NCI-H524 (cell line): ENCODE results near the gene TEX264.
A peak's percentile ranks its signal among the peaks of the same experiment; 100 is the strongest.
"Not testable (repeated sequence)": the region's sequence is repeated elsewhere in the genome, so short reads cannot be mapped to it uniquely, and the experiment has no call there.

Source experiments
- DNase-seq, 2 experiments: peaks; one replicate each; lab custom pipeline; 2025; lab: John Stamatoyannopoulos, UW

Gene TEX264

GRCh38 chr3:51670823-51671733, at the start of gene TEX264:
Gene TEX264, plus strand, starts transcription at chr3:51671252. Its CDS starts 3,053 bp downstream, at chr3:51674305.
- DNase-seq, result peak; percentile 67 to 90

GRCh38 chr3:51622413-51622812, 48.6 kb upstream of the TEX264 start:
- DNase-seq, result peak in 1 of 2 experiments; percentile 32

- peak; percentile 78 to 92 for DNase-seq
Observed at GRCh38 chr3:51622868-51623267, 48.2 kb upstream of the TEX264 start.

- no peak for DNase-seq
Observed at GRCh38 chr3:51630513-51630912, 40.5 kb upstream of the TEX264 start.

GRCh38 chr3:51637144-51637940, 33.7 kb upstream of the TEX264 start:
- no peak for DNase-seq

- DNase-seq, result peak; percentile 59 to 78
Observed at GRCh38 chr3:51637941-51638471, 33.0 kb upstream of the TEX264 start.

- DNase-seq, result peak in 1 of 2 experiments; percentile 27
Observed at GRCh38 chr3:51642462-51642861, 28.6 kb upstream of the TEX264 start.

GRCh38 chr3:51646091-51646490, 25.0 kb upstream of the TEX264 start:
- DNase-seq, result no peak

- not testable (repeated sequence) for DNase-seq
Observed at GRCh38 chr3:51652103-51652502, 18.9 kb upstream of the TEX264 start.

- not testable (repeated sequence) for DNase-seq
Observed at GRCh38 chr3:51653409-51653808, 17.6 kb upstream of the TEX264 start.

GRCh38 chr3:51657234-51657633, 13.8 kb upstream of the TEX264 start:
- no peak for DNase-seq

GRCh38 chr3:51659942-51660341, 11.1 kb upstream of the TEX264 start:
- DNase-seq, result no peak

- DNase-seq, result no peak
Observed at GRCh38 chr3:51662456-51662855, 8.6 kb upstream of the TEX264 start.

GRCh38 chr3:51668756-51669155, 2.3 kb upstream of the TEX264 start:
- DNase-seq, result no peak

- peak; percentile 8 to 76 for DNase-seq
Observed at GRCh38 chr3:51669241-51670052, 1.6 kb upstream of the TEX264 start.

- no peak for DNase-seq
Observed at GRCh38 chr3:51670053-51670822, 814 bp upstream of the TEX264 start.

GRCh38 chr3:51671734-51672475, 853 bp downstream of the TEX264 start:
- DNase-seq, result peak; percentile 32 to 58

- DNase-seq, result no peak
Observed at GRCh38 chr3:51673181-51673801, 2.2 kb downstream of the TEX264 start.

GRCh38 chr3:51673802-51674654, 3.0 kb downstream of the TEX264 start:
- DNase-seq, result no peak
